Skeletal muscle satellite cell (primary cell): ENCODE measurements around the gene TMEM203.
A peak's percentile ranks its signal among the peaks of the same experiment; 100 is the strongest.

ENCODE experiments used
- H3K27me3 ChIP-seq: 2 replicates; pipeline ENCODE4 v1.7.0; 2013; ENCODE audit warnings: low read length; ENCODE audit not compliant: control insufficient read depth, insufficient read depth
- H3K36me3 ChIP-seq: 2 replicates; pipeline ENCODE4 v1.7.0; 2013; ENCODE audit warnings: mild to moderate bottlenecking, control low read depth, low read length; ENCODE audit not compliant: insufficient read depth
- H3K4me1 ChIP-seq: 2 replicates; pipeline ENCODE4 v1.7.0; 2013; ENCODE audit warnings: low read length; ENCODE audit not compliant: control insufficient read depth, insufficient read depth
- H3K4me2 ChIP-seq: 2 replicates; pipeline ENCODE4 v1.7.0; 2013; ENCODE audit warnings: mild to moderate bottlenecking, low read length
- H3K4me3 ChIP-seq: 2 replicates; pipeline ENCODE4 v1.7.0; 2013; ENCODE audit warnings: low read length
- H3K9ac ChIP-seq: 2 replicates; pipeline ENCODE4 v1.7.0; 2013; ENCODE audit warnings: mild to moderate bottlenecking, low read depth, low read length, moderate library complexity
- H3K9me3 ChIP-seq: replicated peaks from 2 replicates; pipeline ENCODE4 v1.7.0; 2013; ENCODE audit warnings: mild to moderate bottlenecking, control low read depth, low read length

The TMEM203 gene

DNA sequence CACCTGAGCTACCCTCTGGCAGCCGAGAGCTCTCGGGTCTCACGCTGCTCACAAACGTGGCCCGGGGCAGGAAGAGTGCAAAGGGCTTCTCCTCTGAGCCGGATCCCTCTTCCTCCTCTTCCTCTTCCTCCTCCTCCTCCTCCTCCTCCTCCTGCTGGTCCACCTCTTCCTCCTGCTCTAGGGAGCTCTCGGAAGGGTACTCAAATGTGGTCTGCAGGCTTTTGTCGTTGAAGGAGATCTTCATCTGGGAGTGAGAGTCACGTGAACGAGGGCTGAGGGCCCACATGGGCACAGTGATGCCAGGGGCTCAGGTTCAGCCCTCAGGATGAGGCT, 13.0 kb downstream of the TMEM203 start:
- Histone ChIP-seq H3K4me1 (peaks cover 14% of the 10 kb centered on the region), H3K4me2 (no peak overlapping the region), H3K9ac (no peak overlapping the region), H3K36me3 (peaks cover 27% of the 10 kb centered on the region), H3K27me3 (no peaks in the 10 kb centered on the region), H3K9me3 (no peaks in the 10 kb centered on the region), H3K4me3 (no peak overlapping the region)

DNA sequence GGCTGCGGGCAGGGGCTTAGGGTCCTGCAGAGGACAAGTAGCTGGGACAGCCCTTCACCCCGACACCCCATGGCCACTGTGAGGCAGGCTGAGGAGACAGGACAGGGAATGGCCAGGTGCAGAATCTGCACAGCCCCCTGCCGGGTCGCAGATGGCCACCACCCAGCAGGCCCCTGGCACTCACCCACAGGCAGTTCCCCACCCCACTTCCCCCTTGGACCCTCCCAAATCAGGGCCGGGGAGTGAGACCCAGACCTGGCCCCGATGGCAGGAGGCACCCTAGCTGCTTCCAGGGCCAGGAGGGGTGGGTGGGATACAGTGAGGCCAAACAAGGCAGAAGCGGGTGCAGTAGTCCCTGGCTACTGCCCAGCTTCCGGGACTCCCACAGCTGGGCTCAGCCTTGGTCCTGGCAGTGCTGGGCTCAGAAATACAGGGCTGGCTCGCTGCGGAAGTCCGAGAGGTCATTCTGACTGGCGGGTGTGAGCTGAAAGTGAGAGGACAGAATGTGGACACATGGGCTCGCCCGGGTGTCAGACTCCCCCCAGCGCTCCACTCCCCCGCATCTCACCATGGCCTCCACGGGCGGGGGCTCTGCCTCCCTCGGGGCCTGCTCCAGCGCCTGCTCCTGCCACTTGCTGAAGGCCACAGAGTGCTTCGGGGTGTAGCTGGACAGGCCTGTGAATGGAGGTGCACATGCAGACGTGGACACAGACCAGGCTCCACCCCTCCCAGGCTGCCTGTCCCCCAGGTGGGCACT, 13.6 kb downstream of the TMEM203 start:
- peaks cover 20% of the 10 kb centered on the region for H3K4me1 ChIP-seq
- H3K9me3 ChIP-seq = no peaks in the 10 kb centered on the region
- no peak overlapping the region for H3K9ac ChIP-seq
- H3K27me3 ChIP-seq = no peaks in the 10 kb centered on the region
- H3K4me2 ChIP-seq = no peak overlapping the region
- H3K4me3 ChIP-seq = no peak overlapping the region
- peaks cover 27% of the 10 kb centered on the region for H3K36me3 ChIP-seq

GRCh38 chr9:137191245-137191644, 14.2 kb downstream of the TMEM203 start:
- H3K4me2 ChIP-seq = no peak overlapping the region
- no peak overlapping the region for H3K4me3 ChIP-seq
- H3K9me3 ChIP-seq = no peaks in the 10 kb centered on the region

DNA sequence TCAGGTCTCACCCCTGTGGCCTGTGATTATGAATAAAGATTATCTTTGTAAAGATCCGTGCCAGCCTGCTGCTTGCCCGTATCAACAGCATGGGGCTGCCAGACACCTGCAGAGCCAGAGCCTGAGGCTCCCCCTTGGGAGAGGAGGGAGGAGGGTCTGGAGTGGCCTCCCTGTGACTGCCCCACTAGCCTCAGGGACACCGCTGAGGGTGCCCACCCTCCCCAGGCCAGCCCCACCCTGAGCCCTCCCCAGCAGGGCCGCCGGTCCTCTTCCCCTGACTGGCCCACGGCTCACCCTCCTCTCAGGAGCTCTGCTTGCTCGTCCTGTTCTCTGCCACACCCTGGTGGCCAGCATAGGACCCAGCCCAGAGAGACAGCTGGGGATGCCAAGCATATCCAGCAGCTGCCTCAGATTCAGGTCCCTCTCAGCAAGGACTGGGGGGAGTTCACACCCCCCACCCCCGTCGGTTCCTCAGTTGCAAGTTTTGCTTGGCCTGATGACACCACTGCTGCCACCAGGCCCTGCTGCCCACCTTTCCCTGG, 15.1 kb downstream of the TMEM203 start:
- Histone ChIP-seq H3K4me3 (peak overlapping the region; percentile 95), H3K27me3 (no peaks in the 10 kb centered on the region), H3K36me3 (peaks cover 35% of the 10 kb centered on the region), H3K9ac (peak overlapping the region; percentile 95), H3K9me3 (no peaks in the 10 kb centered on the region), H3K4me2 (peak overlapping the region; percentile 94), H3K4me1 (peaks cover 25% of the 10 kb centered on the region)

More at GRCh38 chr9:137191245-137191644, 14.2 kb downstream of the TMEM203 start:
- H3K36me3 ChIP-seq = peaks cover 27% of the 10 kb centered on the region
- H3K9ac ChIP-seq = no peak overlapping the region
- peaks cover 25% of the 10 kb centered on the region for H3K4me1 ChIP-seq
- H3K27me3 ChIP-seq = no peaks in the 10 kb centered on the region

DNA sequence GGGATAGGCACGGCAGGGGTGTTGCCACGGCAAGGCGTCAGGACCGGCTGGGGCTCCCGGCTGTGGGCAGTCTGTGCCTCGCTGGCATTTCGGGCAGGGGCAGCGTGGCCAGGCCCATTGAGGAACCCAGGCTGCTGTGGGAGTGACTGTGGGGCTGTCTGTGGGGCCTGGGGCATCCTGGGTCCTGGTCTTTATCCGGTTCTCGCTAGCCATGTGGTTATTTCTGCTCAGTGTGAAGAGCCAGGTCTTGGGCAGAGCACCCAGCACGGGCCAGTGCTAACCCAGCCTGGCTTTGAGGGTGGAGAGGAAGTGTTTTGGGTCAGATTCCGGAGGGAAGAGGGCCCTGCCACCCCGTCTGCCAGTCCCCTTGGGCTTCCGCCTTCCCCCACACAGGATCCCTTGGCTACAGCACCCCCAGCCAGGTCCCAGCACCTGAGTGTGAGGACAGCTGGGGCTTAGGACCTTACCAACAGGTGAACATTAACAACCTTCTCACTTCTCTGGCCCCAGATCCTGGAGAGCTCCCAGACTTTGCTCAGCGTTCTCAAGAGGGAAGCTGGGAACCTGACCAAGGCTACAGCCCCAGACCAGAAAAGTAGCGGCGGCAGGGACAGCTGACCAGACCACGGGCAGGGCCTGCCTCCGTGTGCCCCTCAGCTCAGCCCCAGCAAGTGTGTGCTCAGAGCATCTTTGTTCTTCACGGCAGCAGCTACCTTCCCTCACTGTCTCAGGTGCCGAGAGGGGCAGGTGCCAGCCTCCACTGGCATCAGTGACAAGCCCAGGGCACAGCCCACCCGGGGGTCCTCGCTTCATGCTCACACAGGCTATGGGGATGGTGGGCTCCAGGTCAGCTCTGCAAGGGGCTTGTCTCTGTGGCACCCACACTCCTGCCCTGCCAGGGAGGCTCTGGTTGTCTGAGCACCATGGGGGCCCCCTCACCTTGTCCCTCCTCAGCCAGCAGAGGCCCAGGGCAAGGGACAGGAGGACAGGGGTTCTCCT, 15.9 kb downstream of the TMEM203 start:
- peak overlapping the region; percentile 94 for H3K4me2 ChIP-seq
- peaks cover 38% of the 10 kb centered on the region for H3K36me3 ChIP-seq
- peak overlapping the region; percentile 95 for H3K9ac ChIP-seq
- H3K27me3 ChIP-seq = no peaks in the 10 kb centered on the region
- H3K9me3 ChIP-seq = no peaks in the 10 kb centered on the region
- H3K4me3 ChIP-seq = peak overlapping the region; percentile 95
- H3K4me1 ChIP-seq = peaks cover 25% of the 10 kb centered on the region

GRCh38 chr9:137188490-137189296, 16.8 kb downstream of the TMEM203 start, which contains the start of the genes ANAPC2 and SSNA1:
Gene ANAPC2 (minus strand): TSS chr9:137188560. CDS start chr9:137188532, 28 bp downstream.
Gene SSNA1 (plus strand): TSS chr9:137188676. CDS start chr9:137188727, 51 bp downstream.
- Histone ChIP-seq H3K9me3 (no peaks in the 10 kb centered on the region), H3K4me1 (peaks cover 25% of the 10 kb centered on the region), H3K4me3 (peak within 1 kb of the TSS; percentile 95), H3K4me2 (peak within 1 kb of the TSS; percentile 94), H3K27me3 (no peaks in the 10 kb centered on the region), H3K9ac (peak within 1 kb of the TSS; percentile 95), H3K36me3 (peaks cover 47% of the 10 kb centered on the region)

GRCh38 chr9:137188086-137188489, 17.4 kb downstream of the TMEM203 start:
- H3K9ac ChIP-seq = peak overlapping the region; percentile 95
- no peaks in the 10 kb centered on the region for H3K9me3 ChIP-seq
- H3K27me3 ChIP-seq = no peaks in the 10 kb centered on the region
- H3K4me2 ChIP-seq = peak overlapping the region; percentile 91
- H3K4me3 ChIP-seq = peak overlapping the region; percentile 95
- peaks cover 25% of the 10 kb centered on the region for H3K4me1 ChIP-seq
- H3K36me3 ChIP-seq = peaks cover 53% of the 10 kb centered on the region

- Histone ChIP-seq H3K9ac (peak overlapping the region; percentile 95), H3K9me3 (no peaks in the 10 kb centered on the region), H3K4me3 (peak overlapping the region; percentile 95), H3K4me2 (peak overlapping the region; percentile 91), H3K36me3 (peaks cover 55% of the 10 kb centered on the region), H3K4me1 (peaks cover 25% of the 10 kb centered on the region), H3K27me3 (no peaks in the 10 kb centered on the region)
Observed at GRCh38 chr9:137187386-137187785, 18.1 kb downstream of the TMEM203 start.

- Histone ChIP-seq H3K27me3 (no peaks in the 10 kb centered on the region), H3K4me1 (peaks cover 25% of the 10 kb centered on the region), H3K4me3 (no peak overlapping the region), H3K4me2 (peak overlapping the region; percentile 91), H3K9me3 (no peaks in the 10 kb centered on the region), H3K9ac (no peak overlapping the region), H3K36me3 (peaks cover 51% of the 10 kb centered on the region)
Observed at GRCh38 chr9:137186385-137186784, 19.1 kb downstream of the TMEM203 start.

DNA sequence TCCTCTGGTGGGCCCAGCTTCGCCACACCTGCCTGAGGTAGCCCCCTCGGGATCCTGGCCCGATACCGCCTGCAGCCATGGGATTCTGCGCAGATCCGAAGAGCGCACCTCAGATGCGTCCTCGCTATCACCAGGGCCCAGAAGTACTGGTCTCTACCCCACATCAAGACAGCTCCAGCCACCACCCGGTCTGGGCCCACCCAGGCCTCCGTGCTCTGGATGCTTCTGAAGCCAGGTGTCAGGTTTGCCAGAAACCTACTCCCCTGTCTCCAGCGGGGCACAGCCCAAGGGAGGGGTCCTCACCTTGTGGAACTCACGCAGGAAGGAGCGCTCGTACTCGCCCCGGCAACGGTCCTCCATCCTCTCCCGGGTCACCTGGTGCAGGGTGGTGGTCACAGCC, 19.5 kb downstream of the TMEM203 start:
- H3K4me1 ChIP-seq = peaks cover 25% of the 10 kb centered on the region
- H3K36me3 ChIP-seq = peaks cover 51% of the 10 kb centered on the region

More for the DNA sequence above, 19.5 kb downstream of the TMEM203 start:
- Histone ChIP-seq H3K27me3 (no peaks in the 10 kb centered on the region), H3K4me2 (no peak overlapping the region), H3K9ac (no peak overlapping the region), H3K9me3 (no peaks in the 10 kb centered on the region), H3K4me3 (no peak overlapping the region)
